Activated CD4-positive, alpha-beta T cell treated with anti-CD3 and anti-CD28 coated beads, Interleukin-2, Interleukin-4, amounts not matched to agents 100 ng/mL and 50 ng/mL, durations not matched to agents 16 hours and 8 hours (primary cell): ENCODE data around the gene ODAD3.
"Not testable (repeated sequence)": the region's sequence is repeated elsewhere in the genome, so short reads cannot be mapped to it uniquely, and the experiment has no call there.

Experiments
- DNase-seq: peaks from one replicate; pipeline ENCODE4 v3.0.0-alpha.2; 2020; ENCODE audit warnings: low spot score

The ODAD3 gene

GRCh38 chr19:11435057-11435832, at the start of gene ODAD3, which contains the start of gene PRKCSH:
Gene ODAD3 (minus strand): TSS chr19:11435121. CDS start chr19:11435016, 105 bp downstream.
Gene PRKCSH (plus strand): TSS chr19:11435635. CDS start chr19:11436118, 483 bp downstream.
- peak; percentile 100 for DNase-seq

- no peak for DNase-seq
Measured at GRCh38 chr19:11483366-11484111, 48.6 kb upstream of the ODAD3 start.

GRCh38 chr19:11482384-11483050, 47.6 kb upstream of the ODAD3 start:
- peak; percentile 92 for DNase-seq

- peak; percentile 85 for DNase-seq
Measured at GRCh38 chr19:11481534-11482383, 46.8 kb upstream of the ODAD3 start.

GRCh38 chr19:11480715-11481533, 46.0 kb upstream of the ODAD3 start, which contains the start of gene ELAVL3:
Gene ELAVL3 (minus strand): TSS chr19:11481046. CDS start chr19:11480608, 438 bp downstream.
- DNase-seq, result no peak

GRCh38 chr19:11479898-11480714, 45.2 kb upstream of the ODAD3 start:
- no peak for DNase-seq

GRCh38 chr19:11479090-11479897, 44.4 kb upstream of the ODAD3 start:
- DNase-seq, result peak; percentile 29

GRCh38 chr19:11478167-11479089, 43.5 kb upstream of the ODAD3 start:
- no peak for DNase-seq

- no peak for DNase-seq
Measured at GRCh38 chr19:11475861-11476260, 40.9 kb upstream of the ODAD3 start.

- DNase-seq, result not testable (repeated sequence)
Measured at GRCh38 chr19:11475343-11475742, 40.4 kb upstream of the ODAD3 start.

- no peak for DNase-seq
Measured at GRCh38 chr19:11473725-11474124, 38.8 kb upstream of the ODAD3 start.

GRCh38 chr19:11468266-11468845, 33.4 kb upstream of the ODAD3 start:
- DNase-seq, result not testable (repeated sequence)

GRCh38 chr19:11465600-11465999, 30.7 kb upstream of the ODAD3 start:
- no peak for DNase-seq

- no peak for DNase-seq
Measured at GRCh38 chr19:11464333-11465265, 29.7 kb upstream of the ODAD3 start.

GRCh38 chr19:11463391-11463790, 28.5 kb upstream of the ODAD3 start:
- DNase-seq, result no peak

- no peak for DNase-seq
Measured at GRCh38 chr19:11461453-11461852, 26.5 kb upstream of the ODAD3 start.
